Gastroesophageal sphincter (tissue), 3 donors: ENCODE measurements around the gene FNDC3B.

Experiments
- POLR2A ChIP-seq, 2 donors: fragments of 450-650 bp; IDR thresholded peaks; one replicate each; pipeline ENCODE4 v1.6.1; 2017; ENCODE audit warnings: antibody characterized with exemption in 2 of 2, mild to moderate bottlenecking in 2 of 2, moderate library complexity in 1 of 2
- POLR2AphosphoS5 ChIP-seq: sonication (generic); formaldehyde crosslinking; IDR thresholded peaks from one replicate; pipeline ENCODE4 v1.6.1; 2017; ENCODE audit warnings: antibody characterized with exemption
- TF ChIP-seq, protein P1 (sequence below), 4 experiments: fragments of 200-600 bp in 2 of 4; fragments of 450-650 bp in 2 of 4; sonication (generic) in 1 of 4; IDR thresholded peaks; one replicate each; pipeline ENCODE4 v1.5.1; 2017 to 2019; ENCODE audit warnings: antibody characterized with exemption in 4 of 4, mild to moderate bottlenecking in 2 of 4, moderate library complexity in 2 of 4

DNA sequence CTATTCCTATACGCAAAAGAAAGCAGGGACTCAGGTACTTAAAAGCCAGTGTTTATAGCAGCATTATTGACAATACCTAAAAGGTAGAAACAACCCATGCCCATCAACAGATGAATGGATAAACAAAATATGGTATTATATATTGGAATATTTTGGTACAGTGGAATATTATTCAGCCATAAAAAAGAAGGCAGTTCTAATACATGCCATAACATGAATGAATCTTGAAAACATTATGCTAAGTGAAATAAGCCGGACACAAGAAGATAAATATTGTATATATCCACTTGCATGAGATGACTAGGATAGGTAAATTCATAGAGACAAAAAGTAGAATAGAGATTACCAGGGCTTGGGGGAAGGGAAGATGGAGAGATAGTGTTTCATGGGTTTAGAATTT lies 9.2 kb downstream of the FNDC3B start:
- TF ChIP-seq, protein P1, sequence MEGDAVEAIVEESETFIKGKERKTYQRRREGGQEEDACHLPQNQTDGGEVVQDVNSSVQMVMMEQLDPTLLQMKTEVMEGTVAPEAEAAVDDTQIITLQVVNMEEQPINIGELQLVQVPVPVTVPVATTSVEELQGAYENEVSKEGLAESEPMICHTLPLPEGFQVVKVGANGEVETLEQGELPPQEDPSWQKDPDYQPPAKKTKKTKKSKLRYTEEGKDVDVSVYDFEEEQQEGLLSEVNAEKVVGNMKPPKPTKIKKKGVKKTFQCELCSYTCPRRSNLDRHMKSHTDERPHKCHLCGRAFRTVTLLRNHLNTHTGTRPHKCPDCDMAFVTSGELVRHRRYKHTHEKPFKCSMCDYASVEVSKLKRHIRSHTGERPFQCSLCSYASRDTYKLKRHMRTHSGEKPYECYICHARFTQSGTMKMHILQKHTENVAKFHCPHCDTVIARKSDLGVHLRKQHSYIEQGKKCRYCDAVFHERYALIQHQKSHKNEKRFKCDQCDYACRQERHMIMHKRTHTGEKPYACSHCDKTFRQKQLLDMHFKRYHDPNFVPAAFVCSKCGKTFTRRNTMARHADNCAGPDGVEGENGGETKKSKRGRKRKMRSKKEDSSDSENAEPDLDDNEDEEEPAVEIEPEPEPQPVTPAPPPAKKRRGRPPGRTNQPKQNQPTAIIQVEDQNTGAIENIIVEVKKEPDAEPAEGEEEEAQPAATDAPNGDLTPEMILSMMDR (IDR thresholded peaks at IDR 0.05) = no peak
- TF ChIP-seq POLR2A (IDR thresholded peaks at IDR 0.05) (no peak), POLR2AphosphoS5 (no peak)
